OCI-LY1 (cell line): ENCODE data around the gene CRYL1.

Source experiments
- H2AFZ ChIP-seq: fragments of 200-600 bp; sonication (generic), shearing (Covaris generic); 2 replicates; pipeline ENCODE4 v1.6.0; 2014; ENCODE audit warnings: antibody characterized with exemption, mild to moderate bottlenecking, low read length
- H3F3A ChIP-seq: fragments of 200-600 bp; sonication (generic), shearing (Covaris generic); 2 replicates; pipeline ENCODE4 v1.6.0; 2014; ENCODE audit warnings: mild to moderate bottlenecking, antibody characterized with exemption, low read length, moderate library complexity; ENCODE audit not compliant: insufficient read depth
- H3K27ac ChIP-seq: fragments of 200-600 bp; sonication (generic); 2 replicates; pipeline ENCODE4 v1.5.1; 2014; ENCODE audit warnings: low read length, mixed run types, mild to moderate bottlenecking, low read depth; ENCODE audit not compliant: poor library complexity, severe bottlenecking
- H3K27me3 ChIP-seq: fragments of 200-600 bp; sonication (generic); 2 replicates; pipeline ENCODE4 v1.6.0; 2014; ENCODE audit warnings: antibody characterized with exemption, mild to moderate bottlenecking, low read length, moderate library complexity; ENCODE audit not compliant: insufficient read depth
- H3K36me3 ChIP-seq: fragments of 200-600 bp; sonication (generic); 2 replicates; pipeline ENCODE4 v1.6.1; 2014; ENCODE audit warnings: mild to moderate bottlenecking, antibody characterized with exemption, low read length, moderate library complexity, mixed read lengths; ENCODE audit not compliant: insufficient read depth
- H3K4me1 ChIP-seq: fragments of 200-600 bp; sonication (generic); 2 replicates; pipeline ENCODE4 v1.5.1; 2014; ENCODE audit warnings: mild to moderate bottlenecking, low read length, moderate library complexity; ENCODE audit not compliant: insufficient read depth, severe bottlenecking
- H3K4me2 ChIP-seq: fragments of 200-600 bp; sonication (generic), shearing (Covaris generic); 2 replicates; pipeline ENCODE4 v1.6.1; 2014; ENCODE audit warnings: low read length
- H3K4me3 ChIP-seq: fragments of 200-600 bp; sonication (generic); 2 replicates; pipeline ENCODE4 v1.5.1; 2014; ENCODE audit warnings: low read length, low read depth, mild to moderate bottlenecking, mixed read lengths; ENCODE audit not compliant: poor library complexity, severe bottlenecking
- H3K79me2 ChIP-seq: fragments of 200-600 bp; shearing (Covaris generic); 2 replicates; pipeline ENCODE4 v1.6.1; 2016; ENCODE audit warnings: mixed run types, low read length, mixed read lengths; ENCODE audit not compliant: insufficient read depth
- H3K9ac ChIP-seq: fragments of 200-600 bp; sonication (generic), shearing (Covaris generic); 2 replicates; pipeline ENCODE4 v1.6.1; 2014; ENCODE audit warnings: mild to moderate bottlenecking, low read length, mixed read lengths
- H3K9me2 ChIP-seq: fragments of 200-600 bp; sonication (generic), shearing (Covaris generic); 2 replicates; pipeline ENCODE4 v1.6.1; 2014; ENCODE audit warnings: low read depth, mild to moderate bottlenecking, low read length, mixed read lengths
- H3K9me3 ChIP-seq: fragments of 200-600 bp; shearing (Covaris generic); 2 replicates; pipeline ENCODE4 v1.6.1; 2014; ENCODE audit warnings: low read length, mixed read lengths
- H4K20me1 ChIP-seq: fragments of 200-600 bp; sonication (generic), shearing (Covaris generic); 2 replicates; pipeline ENCODE4 v1.6.0; 2016; ENCODE audit warnings: mild to moderate bottlenecking, low read length; ENCODE audit not compliant: insufficient read depth
- EZH2 ChIP-seq: fragments of 200-600 bp; sonication (generic), shearing (Covaris generic); IDR thresholded peaks from 2 replicates; pipeline ENCODE4 v1.8.0; 2017; ENCODE audit warnings: borderline replicate concordance, mixed run types, mild to moderate bottlenecking, antibody characterized with exemption, low read length, moderate library complexity, mixed read lengths
- TF ChIP-seq, protein P1 (sequence below): fragments of 200-600 bp; sonication (generic), shearing (Covaris generic); IDR thresholded peaks from 2 replicates; pipeline ENCODE4 v1.5.1; 2017; ENCODE audit warnings: mild to moderate bottlenecking, antibody characterized with exemption, low read length, moderate library complexity, mixed read lengths

CRYL1 gene

DNA sequence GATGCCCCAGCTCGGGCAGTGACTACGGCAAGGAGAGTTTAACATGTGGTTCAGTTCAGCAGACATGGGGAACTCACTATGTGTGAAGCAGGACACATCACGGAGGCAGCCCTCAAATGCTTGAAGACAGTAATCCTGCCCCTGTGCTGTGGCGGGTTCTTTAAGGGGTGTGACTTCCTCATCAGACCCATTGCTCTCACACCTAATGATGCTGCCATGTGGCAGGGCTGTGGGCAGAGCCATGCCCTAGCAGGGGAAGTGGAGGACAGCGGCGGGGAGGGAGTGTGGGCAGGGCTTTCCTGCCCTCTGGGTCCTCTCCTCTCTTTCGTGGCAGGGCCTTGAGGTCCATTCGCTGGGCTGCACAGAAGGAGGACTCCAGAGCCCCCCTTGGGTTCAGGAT lies 162.5 kb downstream of the CRYL1 start:
- Histone ChIP-seq H3K27me3 (no peaks in the 10 kb centered on the region), H3F3A (no peaks in the 10 kb centered on the region)
- TF ChIP-seq, protein P1, sequence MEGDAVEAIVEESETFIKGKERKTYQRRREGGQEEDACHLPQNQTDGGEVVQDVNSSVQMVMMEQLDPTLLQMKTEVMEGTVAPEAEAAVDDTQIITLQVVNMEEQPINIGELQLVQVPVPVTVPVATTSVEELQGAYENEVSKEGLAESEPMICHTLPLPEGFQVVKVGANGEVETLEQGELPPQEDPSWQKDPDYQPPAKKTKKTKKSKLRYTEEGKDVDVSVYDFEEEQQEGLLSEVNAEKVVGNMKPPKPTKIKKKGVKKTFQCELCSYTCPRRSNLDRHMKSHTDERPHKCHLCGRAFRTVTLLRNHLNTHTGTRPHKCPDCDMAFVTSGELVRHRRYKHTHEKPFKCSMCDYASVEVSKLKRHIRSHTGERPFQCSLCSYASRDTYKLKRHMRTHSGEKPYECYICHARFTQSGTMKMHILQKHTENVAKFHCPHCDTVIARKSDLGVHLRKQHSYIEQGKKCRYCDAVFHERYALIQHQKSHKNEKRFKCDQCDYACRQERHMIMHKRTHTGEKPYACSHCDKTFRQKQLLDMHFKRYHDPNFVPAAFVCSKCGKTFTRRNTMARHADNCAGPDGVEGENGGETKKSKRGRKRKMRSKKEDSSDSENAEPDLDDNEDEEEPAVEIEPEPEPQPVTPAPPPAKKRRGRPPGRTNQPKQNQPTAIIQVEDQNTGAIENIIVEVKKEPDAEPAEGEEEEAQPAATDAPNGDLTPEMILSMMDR: no peak
- TF ChIP-seq EZH2: no peak

GRCh38 chr13:20362484-20363041 lies 163.1 kb downstream of the CRYL1 start:
- Histone ChIP-seq H3F3A (no peaks in the 10 kb centered on the region), H3K4me2 (no peak overlapping the region), H4K20me1 (no peaks in the 10 kb centered on the region), H3K9me2 (no peaks in the 10 kb centered on the region), H3K27ac (no peak overlapping the region), H3K4me1 (no peaks in the 10 kb centered on the region), H3K79me2 (no peaks in the 10 kb centered on the region), H3K4me3 (no peak overlapping the region), H3K36me3 (no peaks in the 10 kb centered on the region), H2AFZ (no peak overlapping the region), H3K9ac (no peak overlapping the region), H3K27me3 (no peaks in the 10 kb centered on the region), H3K9me3 (no peaks in the 10 kb centered on the region)
- TF ChIP-seq, protein P1: no peak
- TF ChIP-seq EZH2: no peak

More for the DNA sequence above, 162.5 kb downstream of the CRYL1 start:
- Histone ChIP-seq H3K4me3 (no peak overlapping the region), H4K20me1 (no peaks in the 10 kb centered on the region), H3K9me2 (no peaks in the 10 kb centered on the region), H3K4me2 (no peak overlapping the region), H3K9me3 (no peaks in the 10 kb centered on the region), H3K27ac (no peak overlapping the region), H3K79me2 (no peaks in the 10 kb centered on the region), H3K36me3 (no peaks in the 10 kb centered on the region), H2AFZ (no peak overlapping the region), H3K4me1 (no peaks in the 10 kb centered on the region), H3K9ac (no peak overlapping the region)

DNA sequence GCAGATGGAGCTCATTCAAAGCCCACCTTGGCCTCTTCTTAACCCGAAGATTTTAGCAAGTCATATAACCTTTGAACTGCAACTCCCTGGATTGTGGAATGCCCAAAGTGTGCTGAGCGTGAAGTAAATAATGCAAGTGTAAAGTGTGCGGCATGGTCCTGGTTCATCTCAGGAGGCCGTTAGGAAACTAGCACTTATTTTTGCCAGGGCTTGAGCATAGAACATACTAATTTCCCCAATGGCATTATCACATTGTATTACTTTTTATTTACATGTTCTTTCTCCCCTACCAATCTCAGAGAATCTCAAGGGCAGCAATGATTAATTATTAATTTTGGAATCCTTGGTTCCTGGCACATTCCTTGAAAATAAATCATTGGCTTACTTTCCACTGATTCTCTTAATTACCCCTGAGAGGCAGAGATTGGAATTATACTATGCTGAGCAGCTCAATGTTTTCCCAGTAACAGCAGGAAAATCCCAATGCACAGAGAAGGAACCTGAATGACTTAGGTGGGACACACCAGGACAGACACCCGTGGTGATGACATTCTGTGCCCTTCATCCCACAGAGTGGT lies 164.7 kb downstream of the CRYL1 start:
- no peaks in the 10 kb centered on the region for H3F3A ChIP-seq
- H3K36me3 ChIP-seq: no peaks in the 10 kb centered on the region
- H3K4me3 ChIP-seq: no peak overlapping the region
- no peak overlapping the region for H2AFZ ChIP-seq
- no peaks in the 10 kb centered on the region for H3K79me2 ChIP-seq
- no peaks in the 10 kb centered on the region for H3K9me2 ChIP-seq
- no peak overlapping the region for H3K9ac ChIP-seq
- no peaks in the 10 kb centered on the region for H3K27me3 ChIP-seq
- no peaks in the 10 kb centered on the region for H4K20me1 ChIP-seq
- H3K27ac ChIP-seq: no peak overlapping the region
- H3K4me1 ChIP-seq: no peaks in the 10 kb centered on the region
- H3K9me3 ChIP-seq: no peaks in the 10 kb centered on the region
- TF ChIP-seq, protein P1: no peak
- TF ChIP-seq EZH2: no peak
- H3K4me2 ChIP-seq: no peak overlapping the region
